GM12891 (cell line): ENCODE results near the gene FYB1.

Experiments
- POLR2A ChIP-seq: IDR thresholded peaks from 2 replicates; pipeline ENCODE4 v1.6.1; 2011; ENCODE audit warnings: low read depth, low read length, control low read depth
- POLR2AphosphoS5 ChIP-seq: IDR thresholded peaks from 2 replicates; pipeline ENCODE4 v1.6.1; 2011; ENCODE audit warnings: low read depth, low read length, control low read depth
- TAF1 ChIP-seq: IDR thresholded peaks from 2 replicates; pipeline ENCODE4 v1.6.1; 2011; ENCODE audit warnings: low read depth, low read length, control low read depth

DNA sequence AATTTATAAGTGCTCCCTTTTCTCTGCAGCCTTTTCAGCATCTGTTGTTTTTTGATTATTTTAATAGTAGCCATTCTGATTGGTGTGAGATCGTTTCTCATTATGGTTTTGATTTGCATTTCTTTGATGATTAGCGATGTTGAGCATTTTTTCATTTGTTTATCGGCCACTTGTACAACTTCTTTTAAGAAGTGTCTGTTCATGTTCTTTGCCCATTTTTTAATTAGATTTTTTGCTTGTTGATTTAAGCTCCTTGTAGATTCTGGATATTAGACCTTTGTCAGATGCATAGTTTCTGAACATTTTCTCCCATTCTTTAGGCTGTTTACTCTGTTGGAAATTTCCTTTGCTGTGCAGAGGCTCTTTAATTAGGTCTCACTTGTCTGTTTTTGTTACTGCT, 46.3 kb downstream of the FYB1 start:
- TF ChIP-seq POLR2AphosphoS5, result no peak
- TF ChIP-seq TAF1, result no peak
- TF ChIP-seq POLR2A, result no peak
